Muscle of arm (tissue), 12 donors: ENCODE measurements around the gene RBAK. TPM values are rescaled to one million over a fixed set of nuclear protein-coding genes. Genes with fewer than 3 reads are reported as not detected.
"Not testable (repeated sequence)": the region's sequence is repeated elsewhere in the genome, so short reads cannot be mapped to it uniquely, and the experiment has no call there.

Experiments used
- DNase-seq: peaks from one replicate; pipeline ENCODE4 v3.0.0-alpha.2; 2013
- polyA plus RNA-seq, 12 donors: library from polyadenylated mRNA; unstranded; fragments of 120-200 nt; gene quantifications; one replicate each; pipeline ENCODE4 v1.2.1, GENCODE V29; 2013; ENCODE audit not compliant: insufficient read length in 12 of 12

RBAK gene
- polyA plus RNA-seq, 12 donors, result 7.6 to 16.2 (median 13.4) TPM; not detected in 1

DNA sequence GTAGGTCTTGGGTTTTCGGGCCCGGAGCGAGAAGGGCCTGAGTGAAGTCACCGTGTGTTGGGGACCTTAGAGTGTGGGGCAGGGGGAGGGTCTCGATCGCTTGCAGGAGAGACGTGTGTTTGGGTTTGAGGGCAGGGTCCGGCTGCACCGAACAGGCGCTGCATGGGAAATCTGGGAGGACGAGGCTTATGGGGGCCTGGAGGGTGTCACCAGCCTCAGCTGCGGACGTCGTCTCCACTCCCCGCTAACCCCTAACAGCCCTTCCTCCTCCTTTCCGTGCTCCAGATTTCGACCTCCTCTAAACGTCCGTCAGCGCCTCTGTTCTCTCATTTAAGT is 705 bp downstream of the RBAK start:
- peak; percentile 7 for DNase-seq

DNA sequence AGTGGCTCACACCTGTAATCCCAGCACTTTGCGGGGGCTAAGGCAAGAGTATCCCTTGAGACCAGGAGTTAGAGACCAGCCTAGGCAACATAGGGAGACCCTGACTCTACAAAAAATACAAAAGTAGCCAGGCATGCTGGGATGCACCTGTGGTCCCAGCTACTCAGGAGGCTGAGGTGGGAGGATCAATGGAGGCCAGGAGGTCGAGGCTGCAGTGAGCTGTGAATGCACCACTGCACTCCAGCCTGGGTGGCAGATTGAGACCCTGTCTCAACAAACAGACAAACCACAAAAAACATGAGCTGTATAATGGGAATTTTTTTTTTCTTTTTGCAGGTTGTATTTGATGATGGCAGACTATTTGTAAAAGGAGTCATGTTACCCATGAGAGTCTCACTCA is 1.5 kb downstream of the RBAK start:
- DNase-seq, result not testable (repeated sequence)

DNA sequence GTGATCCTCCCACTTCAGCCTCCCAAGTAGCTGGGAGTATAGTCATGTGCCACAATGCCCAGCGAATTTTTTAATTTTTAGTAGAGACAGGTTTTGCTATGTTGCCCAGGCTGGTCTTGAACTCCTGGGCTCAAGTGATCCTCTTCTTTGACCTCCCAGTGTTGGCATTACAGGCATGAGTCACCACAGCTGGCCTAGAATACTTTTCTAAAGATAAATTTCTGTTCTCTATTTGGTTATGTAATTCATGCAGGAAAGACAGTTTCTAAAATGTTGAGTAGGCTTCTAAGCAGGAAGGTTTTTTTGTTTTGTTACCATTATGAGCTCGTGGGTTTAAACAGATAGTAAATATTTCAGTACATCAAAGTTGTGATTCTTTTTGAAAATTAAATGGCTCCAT is 5.0 kb downstream of the RBAK start:
- DNase-seq, result no peak

DNA sequence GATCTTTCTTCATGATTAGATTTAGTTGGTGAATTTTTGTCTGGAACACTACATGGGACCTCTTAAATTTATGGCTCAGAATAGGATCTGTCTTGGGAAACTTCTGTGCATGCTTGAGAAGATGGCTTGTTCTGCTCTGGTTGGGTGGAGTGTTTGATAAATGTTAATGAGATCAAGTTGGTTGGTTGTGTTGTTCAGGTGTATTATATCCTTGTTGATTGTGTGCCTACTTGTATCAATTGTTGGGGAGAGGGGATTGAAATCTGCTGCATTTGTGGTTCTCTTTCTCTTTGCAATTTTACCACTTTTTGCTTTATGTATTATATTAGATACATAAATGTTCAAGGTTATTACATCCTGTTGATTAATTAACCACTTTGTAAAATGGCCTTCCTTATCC is 6.1 kb downstream of the RBAK start:
- not testable (repeated sequence) for DNase-seq

DNA sequence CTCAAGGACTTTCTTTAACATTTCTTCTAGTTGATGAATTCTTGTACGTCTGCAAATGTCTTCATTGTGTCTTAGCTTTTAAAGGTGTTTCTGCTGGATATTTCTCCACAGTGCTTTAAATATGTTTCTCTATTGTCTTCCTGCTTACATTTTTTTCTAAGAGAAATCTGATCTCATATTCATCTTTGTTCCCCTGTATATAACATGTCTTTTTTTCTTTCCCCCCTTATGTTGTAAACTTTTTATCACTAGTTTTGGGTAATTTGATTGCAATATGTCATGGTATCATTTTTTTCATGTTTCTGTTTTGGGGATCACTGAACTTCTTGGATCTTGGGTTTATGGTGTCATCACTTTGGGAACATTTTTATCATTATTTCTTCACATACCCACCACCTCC is 7.5 kb downstream of the RBAK start:
- DNase-seq, result no peak

DNA sequence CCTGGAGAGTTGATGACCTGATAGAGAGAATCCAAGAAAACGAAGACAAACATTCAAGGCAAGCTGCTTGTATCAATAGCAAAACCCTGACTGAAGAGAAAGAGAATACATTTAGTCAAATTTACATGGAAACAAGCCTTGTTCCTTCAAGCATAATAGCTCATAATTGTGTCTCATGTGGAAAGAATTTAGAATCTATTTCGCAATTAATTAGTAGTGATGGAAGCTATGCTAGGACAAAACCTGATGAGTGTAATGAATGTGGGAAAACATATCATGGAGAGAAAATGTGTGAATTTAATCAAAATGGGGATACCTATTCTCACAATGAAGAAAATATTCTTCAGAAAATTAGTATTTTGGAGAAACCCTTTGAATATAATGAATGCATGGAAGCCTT is 18.0 kb downstream of the RBAK start:
- DNase-seq, result no peak

DNA sequence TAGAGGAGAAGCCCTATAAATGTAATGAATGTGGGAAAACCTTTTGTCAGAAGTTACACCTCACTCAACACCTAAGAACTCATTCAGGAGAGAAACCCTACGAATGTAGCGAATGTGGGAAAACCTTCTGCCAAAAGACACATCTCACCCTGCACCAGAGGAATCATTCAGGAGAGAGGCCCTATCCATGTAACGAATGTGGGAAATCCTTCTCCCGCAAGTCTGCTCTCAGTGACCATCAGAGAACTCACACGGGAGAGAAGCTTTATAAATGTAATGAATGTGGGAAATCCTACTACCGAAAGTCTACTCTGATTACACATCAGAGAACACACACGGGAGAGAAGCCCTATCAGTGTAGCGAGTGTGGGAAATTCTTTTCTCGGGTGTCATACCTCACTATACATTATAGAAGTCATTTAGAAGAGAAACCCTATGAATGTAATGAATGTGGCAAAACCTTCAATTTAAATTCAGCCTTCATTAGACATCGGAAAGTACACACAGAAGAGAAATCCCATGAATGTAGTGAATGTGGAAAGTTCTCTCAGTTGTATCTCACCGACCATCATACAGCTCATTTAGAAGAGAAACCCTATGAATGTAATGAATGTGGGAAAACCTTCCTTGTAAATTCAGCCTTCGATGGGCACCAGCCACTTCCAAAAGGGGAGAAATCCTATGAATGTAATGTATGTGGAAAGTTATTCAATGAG is 18.9 kb downstream of the RBAK start:
- no peak for DNase-seq

DNA sequence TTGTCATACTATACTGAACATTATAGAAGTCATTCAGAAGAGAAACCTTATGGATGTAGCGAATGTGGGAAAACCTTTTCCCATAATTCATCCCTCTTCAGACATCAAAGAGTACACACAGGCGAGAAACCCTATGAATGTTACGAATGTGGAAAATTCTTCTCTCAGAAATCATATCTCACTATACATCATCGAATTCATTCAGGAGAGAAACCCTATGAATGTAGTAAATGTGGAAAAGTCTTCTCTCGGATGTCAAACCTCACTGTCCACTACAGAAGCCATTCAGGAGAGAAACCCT is 19.4 kb downstream of the RBAK start:
- no peak for DNase-seq

DNA sequence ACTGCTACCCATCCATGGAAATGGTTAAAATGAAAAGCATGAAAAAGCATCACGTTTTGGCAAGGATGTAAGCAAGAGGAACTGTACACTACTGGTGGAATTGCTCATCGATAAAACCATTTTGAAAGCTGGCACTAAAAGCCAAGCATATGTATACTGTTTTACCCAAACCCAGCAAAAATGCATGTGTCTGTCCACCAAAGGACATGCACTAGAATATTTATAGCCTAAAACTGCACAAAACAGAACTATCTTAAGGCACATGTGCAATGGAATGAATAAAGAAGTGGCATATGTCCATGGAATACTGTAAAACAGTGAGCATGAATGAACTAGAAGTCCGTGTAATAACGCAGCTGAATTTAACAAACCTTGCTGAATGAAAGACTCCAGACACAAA is 22.9 kb downstream of the RBAK start:
- no peak for DNase-seq

DNA sequence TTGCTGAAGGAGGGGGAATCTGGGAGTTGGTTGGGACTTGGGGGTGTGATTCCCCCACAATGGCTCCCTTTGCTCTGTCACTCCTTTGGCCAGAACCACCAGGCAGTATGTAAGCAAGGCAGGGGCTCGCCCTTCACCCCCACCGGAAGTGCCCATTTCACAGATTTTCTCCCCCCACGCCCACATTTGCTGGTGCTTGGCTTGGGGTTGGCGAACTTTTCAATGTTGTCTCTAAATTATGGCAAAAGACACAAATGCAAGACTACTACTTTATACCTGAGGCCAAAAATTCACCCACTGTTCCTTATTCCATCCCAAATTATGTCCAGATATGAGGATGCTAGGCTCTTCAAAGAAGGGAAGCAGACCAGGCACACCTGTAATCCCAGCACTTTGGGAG is 24.5 kb downstream of the RBAK start:
- DNase-seq, result no peak

DNA sequence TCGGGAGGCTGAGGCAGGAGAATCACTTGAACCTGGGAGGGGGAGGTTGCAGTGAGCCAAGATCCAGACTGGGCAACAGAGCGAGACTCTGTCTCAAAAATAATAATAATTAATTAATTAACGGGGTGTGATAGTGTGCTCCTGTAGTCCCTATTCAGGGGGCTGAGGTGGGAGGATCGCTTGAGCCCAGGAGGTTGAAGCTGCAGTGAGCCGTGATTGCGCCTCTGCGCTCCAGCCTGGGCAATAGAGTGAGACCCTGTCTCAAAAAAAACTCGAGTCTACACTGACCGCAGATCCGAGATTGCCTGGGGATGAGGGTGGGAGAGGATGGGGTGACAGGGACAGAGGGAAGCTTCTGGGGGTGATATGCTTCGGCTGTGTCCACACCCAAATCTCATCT is 29.5 kb downstream of the RBAK start:
- not testable (repeated sequence) for DNase-seq

DNA sequence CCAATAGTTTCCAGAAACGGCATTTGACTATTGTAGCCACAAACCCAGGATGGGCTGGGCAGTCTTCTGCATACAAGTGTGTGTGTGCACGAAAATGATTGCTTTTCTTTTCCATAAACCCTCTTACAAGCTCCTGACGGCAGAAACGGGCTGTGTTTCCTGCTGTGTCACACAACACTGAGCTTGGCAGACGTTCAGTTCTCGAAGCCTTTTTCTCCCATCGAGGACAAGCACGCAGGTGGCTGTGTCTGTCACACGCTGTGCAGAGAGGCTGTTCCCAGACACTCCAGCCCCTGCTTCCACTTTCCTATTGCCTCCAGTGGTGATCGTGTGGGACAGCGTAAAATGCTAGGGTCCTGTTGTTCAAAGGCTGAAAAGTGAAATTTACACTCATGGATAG is 32.1 kb downstream of the RBAK start:
- DNase-seq, result peak; percentile 20

DNA sequence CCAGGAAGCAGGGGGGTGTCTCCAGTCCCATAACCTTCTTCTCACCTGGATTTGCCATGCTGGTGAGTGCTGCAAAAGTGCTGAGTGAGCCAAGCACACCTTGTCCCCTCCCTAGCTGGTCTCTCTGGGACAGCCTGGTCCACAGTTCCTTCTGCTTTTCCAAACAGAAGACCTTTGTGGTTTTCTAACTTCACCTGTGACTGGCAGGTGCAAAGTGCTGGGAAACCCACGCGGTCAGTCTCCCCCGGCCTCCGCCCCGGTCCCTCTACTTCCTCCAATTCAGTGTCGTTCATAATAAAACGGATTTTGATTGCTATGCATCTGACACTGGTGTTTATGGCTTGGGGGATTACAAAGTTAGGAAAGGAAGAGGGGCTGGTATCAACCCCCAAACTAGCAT is 37.1 kb downstream of the RBAK start:
- no peak for DNase-seq

DNA sequence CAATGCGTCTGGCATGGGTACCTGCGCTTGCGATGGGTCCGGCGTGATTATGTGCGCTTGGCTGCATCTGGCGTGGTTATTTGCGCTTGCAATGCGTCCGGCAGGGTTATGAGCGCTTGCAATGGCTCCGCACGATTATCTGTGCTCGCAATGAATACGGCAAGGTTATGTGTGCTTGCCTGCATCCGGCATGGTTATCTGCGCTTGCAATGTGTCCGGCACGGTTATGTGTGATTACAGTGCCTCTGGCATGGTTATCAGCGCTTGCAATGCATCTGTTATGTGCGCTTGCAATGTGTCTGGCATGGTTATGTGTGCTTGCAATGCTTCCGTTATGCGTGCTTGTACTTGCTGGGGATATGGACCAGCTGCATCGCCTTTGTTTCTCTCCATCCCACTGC is 37.7 kb downstream of the RBAK start:
- no peak for DNase-seq

DNA sequence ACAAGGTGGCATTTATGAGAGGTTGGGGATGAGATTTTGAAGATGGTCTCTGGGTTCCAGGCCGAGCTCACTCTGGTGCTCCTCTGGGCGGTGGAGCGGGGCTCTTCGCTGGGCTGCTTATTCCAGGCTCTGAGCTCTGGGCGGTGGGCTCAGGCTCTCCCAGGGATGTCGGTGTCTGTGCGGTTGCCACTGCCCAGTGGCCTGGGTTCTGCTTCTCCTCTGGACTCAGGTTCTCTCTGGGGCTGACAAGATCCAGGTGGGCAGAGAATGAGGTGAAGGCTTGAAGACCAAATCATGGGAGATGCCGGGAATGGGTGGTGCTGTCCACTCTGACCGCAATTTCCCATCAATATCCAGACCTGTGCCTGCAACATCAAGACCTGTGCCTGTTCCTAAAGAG is 40.6 kb downstream of the RBAK start:
- DNase-seq, result no peak

DNA sequence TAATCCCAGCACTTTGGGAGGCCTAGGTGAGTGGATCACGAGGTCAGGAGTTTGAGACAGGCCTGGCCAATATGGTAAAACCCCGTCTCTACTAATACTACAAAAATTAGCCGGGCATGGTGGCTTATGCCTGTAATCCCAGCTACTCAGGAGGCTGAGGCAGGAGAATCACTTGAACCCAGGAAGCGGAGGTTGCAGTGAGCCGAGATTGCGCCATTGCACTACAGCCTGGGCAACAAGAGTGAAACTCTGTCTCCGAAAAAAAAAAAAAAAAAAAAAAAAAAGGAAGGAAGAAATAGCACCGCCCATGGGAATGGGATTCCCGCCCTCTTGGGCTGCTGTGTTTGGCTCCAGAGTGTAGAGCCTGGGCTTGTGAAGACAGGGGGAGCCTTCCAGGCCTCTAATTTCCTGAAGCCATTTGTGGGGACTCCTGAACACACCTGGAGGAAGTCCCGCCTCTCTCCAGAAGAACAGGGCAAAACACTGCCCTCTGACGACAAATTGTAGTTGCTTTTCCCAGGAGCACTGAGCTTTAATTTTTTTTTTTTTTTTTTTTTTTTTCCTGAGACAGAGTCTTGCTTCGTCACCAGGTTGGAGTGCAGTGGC is 42.7 kb downstream of the RBAK start:
- DNase-seq, result not testable (repeated sequence)

DNA sequence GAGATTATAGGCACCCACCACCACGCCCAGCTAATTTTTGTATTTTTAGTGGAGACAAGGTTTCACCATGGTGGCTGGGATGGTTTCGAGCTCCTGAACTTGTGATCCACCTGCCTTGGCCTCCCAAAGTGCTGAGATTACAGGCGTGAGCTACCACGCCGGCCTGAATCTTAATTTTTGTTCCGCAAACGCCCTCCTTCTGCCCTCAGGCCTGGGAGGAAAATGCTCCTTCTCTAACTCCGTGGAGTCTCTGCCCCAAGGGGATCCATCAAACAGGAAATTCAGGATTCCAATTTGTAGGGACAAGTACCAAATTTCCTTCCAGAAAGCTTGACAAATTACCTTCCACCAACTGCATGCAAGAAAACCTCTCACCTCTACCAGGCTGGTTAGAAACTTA is 43.2 kb downstream of the RBAK start:
- DNase-seq, result no peak

DNA sequence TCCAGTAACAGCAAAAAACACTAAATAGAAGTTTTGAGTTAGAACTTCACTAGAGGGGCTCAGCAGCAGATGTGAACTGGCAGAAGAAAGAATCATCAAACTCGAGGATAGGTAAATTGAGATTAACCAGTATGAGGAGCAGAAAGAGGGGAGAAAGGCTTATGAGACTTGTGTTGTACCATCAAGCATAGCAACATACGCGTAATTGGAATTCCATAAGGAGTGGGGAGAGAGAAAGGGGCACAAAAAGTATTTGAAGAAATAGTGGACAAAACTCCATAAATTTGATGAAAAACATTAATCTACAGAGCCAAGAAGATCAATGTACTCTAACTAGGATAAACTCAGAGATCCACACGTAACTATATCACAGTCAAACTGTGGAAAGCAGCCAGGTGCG is 48.3 kb downstream of the RBAK start:
- no peak for DNase-seq

DNA sequence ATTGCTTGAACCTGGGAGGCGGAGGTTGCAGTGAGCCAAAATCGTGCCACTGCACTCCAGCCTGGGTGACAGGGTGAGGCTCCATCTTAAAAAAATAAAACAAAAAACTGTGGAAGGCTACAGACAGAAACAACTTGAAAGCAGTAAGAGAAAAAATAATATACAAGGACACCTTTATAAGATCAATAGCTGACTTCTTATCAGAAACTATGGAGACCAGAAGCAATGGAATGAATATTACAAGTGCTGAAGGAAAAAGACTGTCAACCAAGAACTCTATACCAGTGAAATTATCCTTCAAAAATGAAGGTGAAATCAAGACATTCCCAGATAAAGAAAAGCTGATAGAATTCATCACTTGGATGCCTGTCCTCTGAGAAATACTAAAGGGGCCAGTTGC is 49.0 kb downstream of the RBAK start:
- no peak for DNase-seq

DNA sequence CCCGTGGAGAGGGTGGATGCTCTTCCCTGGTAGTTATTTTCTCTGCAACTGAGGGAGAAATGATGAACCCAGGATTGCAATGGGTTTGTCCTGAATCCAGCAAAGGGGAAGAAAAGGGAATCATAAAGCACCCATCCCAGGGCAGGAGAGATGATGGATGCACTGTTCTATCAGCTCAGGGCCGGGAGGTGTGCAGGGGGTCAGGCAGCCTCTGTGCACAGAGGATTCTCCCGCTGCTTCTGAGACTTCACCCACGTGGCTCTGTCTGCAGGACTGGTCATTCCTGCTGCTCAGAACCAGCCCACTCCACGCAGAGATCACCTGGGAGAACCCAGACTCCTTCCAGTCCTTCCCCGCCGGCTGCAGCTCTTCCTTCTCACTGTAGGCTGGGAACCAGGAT is 70.7 kb downstream of the RBAK start:
- DNase-seq, result no peak

DNA sequence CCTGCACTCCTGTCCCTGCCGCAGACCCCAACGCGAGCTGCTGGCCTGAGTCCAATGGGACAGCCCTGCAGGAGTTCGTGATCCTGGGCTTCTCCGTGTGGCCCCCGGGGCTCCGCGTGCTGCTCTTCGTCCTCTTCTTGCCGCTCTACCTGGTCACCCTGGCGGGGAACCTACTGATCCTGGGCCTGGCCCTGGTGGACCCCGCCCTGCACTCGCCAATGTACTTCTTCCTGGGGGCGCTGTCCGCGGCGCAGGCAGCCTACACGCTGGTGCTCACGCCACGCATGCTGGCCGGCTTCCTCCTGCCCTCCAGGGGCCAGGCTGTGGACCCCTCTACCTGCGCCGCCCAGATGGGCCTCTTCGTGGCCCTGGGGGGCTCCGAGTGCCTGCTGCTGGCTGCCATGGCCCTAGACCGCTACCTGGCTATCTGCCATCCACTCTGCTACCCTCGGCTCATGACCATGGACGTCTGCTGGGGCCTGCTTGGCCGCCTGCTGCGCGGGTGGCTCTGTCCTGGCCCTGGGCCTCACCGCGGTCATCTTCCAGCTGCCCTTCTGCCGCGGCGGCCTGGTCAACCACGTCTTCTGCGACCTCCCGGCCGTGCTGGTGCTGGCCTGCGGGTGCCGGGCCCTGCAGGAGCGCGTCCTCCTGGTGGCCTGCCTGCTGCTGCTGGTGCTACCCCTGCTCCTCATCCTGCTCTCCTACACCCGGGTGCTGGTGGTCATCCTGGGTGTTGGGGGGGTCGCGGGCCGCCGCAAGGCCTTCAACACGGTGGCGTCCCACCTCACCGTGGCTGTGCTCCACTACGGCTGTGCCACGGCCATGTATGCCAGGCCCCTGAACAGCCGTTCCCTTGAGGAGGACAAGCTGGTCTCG is 71.7 kb downstream of the RBAK start:
- no peak for DNase-seq
